ENCODE measurements around the gene KIF6.

KIF6 gene

GRCh38 chr6:39347906-39348585 is 377.2 kb downstream of the KIF6 start:
- peak; percentile 88 for TF ChIP-seq CTCF (IDR thresholded peaks at IDR 0.05; ENCODE audit: extremely low read depth, insufficient read depth, missing control alignments)
- DNase-seq (ENCODE audit: low spot score) = peak; percentile 87
- in situ Hi-C loops (cut with MboI; ENCODE audit: low pct_unique_long_range_greater_than_20kb, low sequenced_read_pairs, unreplicated experiment) = no loop called here

GRCh38 chr6:39347206-39347605 is 378.0 kb downstream of the KIF6 start:
- in situ Hi-C loops (cut with MboI; ENCODE audit: low pct_unique_long_range_greater_than_20kb, low sequenced_read_pairs, unreplicated experiment) = no loop called here
- TF ChIP-seq CTCF (IDR thresholded peaks at IDR 0.05; ENCODE audit: extremely low read depth, insufficient read depth, missing control alignments) = no peak
- no peak for DNase-seq (ENCODE audit: low spot score)

GRCh38 chr6:39344821-39345280 is 380.4 kb downstream of the KIF6 start:
- TF ChIP-seq CTCF (IDR thresholded peaks at IDR 0.05; ENCODE audit: extremely low read depth, insufficient read depth, missing control alignments) = no peak
- DNase-seq (ENCODE audit: low spot score) = no peak
- in situ Hi-C loops (cut with MboI; ENCODE audit: low pct_unique_long_range_greater_than_20kb, low sequenced_read_pairs, unreplicated experiment) = no loop called here

- no peak for DNase-seq (ENCODE audit: low spot score)
- in situ Hi-C loops (cut with MboI; ENCODE audit: low pct_unique_long_range_greater_than_20kb, low sequenced_read_pairs, unreplicated experiment) = no loop called here
- no peak for TF ChIP-seq CTCF (IDR thresholded peaks at IDR 0.05; ENCODE audit: extremely low read depth, insufficient read depth, missing control alignments)
Measured at GRCh38 chr6:39343396-39343870, 381.8 kb downstream of the KIF6 start.

- TF ChIP-seq CTCF (IDR thresholded peaks at IDR 0.05; ENCODE audit: extremely low read depth, insufficient read depth, missing control alignments) = no peak
- in situ Hi-C loops (cut with MboI; ENCODE audit: low pct_unique_long_range_greater_than_20kb, low sequenced_read_pairs, unreplicated experiment) = no loop called here
- no peak for DNase-seq (ENCODE audit: low spot score)
Measured at GRCh38 chr6:39342692-39343395, 382.4 kb downstream of the KIF6 start.

GRCh38 chr6:39341937-39342336 is 383.3 kb downstream of the KIF6 start:
- no peak for DNase-seq (ENCODE audit: low spot score)
- in situ Hi-C loops (cut with MboI; ENCODE audit: low pct_unique_long_range_greater_than_20kb, low sequenced_read_pairs, unreplicated experiment) = no loop called here
- no peak for TF ChIP-seq CTCF (IDR thresholded peaks at IDR 0.05; ENCODE audit: extremely low read depth, insufficient read depth, missing control alignments)
